Measurements from ENCODE around the gene PRPF31. TPM values are rescaled to one million over a fixed set of nuclear protein-coding genes. Genes with fewer than 3 reads are reported as not detected.
"Not testable (repeated sequence)": the region's sequence is repeated elsewhere in the genome, so short reads cannot be mapped to it uniquely, and the experiment has no call there.

The PRPF31 gene
- total RNA-seq, 2 experiments from 2014 or later = 123 to 124 TPM

- CTCF ChIA-PET = no interaction called here
- POLR2A ChIA-PET = no interaction called here
These were observed 40.9 kb downstream of the PRPF31 start for GRCh38 chr19:54156490-54156889.

GRCh38 chr19:54156953-54157352, 41.4 kb downstream of the PRPF31 start:
- ChIA-PET POLR2A (no interaction called here), CTCF (interaction anchor here (0.8 kb wide), 1 partner anchor 14 kb away, joined by 3 read pairs; no protein-coding TSS in a partner anchor)

GRCh38 chr19:54158812-54159351, 43.3 kb downstream of the PRPF31 start:
- POLR2A ChIA-PET = interaction anchor here (0.9 to 2.7 kb wide), 7 partner anchors 14 to 48 kb away, joined by 3 to 14 read pairs (median 4); partner anchors contain the start of genes CNOT3, MBOAT7 and RPS9
- CTCF ChIA-PET = interaction anchor here (0.6 to 2.5 kb wide), 6 partner anchors 8 to 71 kb away, joined by 3 to 9 read pairs (median 4); partner anchors contain the start of genes CNOT3, MBOAT7, PRPF31 and TFPT

GRCh38 chr19:54159352-54160181, 44.0 kb downstream of the PRPF31 start, which contains the start of gene LENG1:
LENG1 (minus strand) TSS chr19:54159721; CDS start chr19:54159695, 26 bp downstream.
- CTCF ChIA-PET = interaction anchor here (1.0 to 2.5 kb wide), 5 partner anchors 9 to 44 kb away, joined by 3 to 9 read pairs (median 5); partner anchors contain the start of genes CNOT3, MBOAT7, PRPF31 and TFPT

DNA sequence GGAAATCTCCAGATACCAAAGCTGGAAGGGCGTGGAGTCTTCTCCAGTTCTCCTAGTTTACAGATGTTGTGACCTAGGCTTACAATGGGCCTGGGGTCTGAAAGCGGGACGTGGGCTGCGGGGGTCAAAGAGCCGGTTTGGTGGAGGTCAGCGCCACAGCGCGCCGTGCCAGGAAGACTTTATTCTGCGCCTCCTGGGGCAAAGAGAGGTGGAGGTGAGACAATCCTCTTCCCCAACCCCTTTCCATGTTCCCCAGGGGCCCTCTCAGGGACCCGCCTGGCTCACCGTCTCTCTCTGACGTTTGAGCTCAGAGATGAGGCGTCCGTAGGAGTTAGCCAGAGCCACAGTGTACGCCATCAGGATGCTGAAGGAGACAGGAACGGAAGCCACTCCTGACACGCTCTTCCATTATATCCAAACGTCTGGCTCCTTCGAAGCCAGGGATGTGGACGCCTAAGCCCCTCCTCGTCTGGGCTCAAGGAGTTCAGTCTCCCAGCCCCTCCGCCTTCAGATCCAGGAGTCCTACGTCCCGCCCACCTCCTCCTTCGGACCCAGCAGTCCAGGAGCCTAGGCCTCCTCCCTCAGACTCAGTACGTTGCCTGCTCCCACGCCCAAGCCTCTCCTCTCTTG, 44.7 kb downstream of the PRPF31 start:
- POLR2A ChIA-PET = interaction anchor here (0.5 to 2.7 kb wide), 3 partner anchors 23 to 604 kb away, joined by 3 to 14 read pairs (median 4); partner anchors contain the start of genes CNOT3 and MBOAT7
- CTCF ChIA-PET = interaction anchor here (1.4 to 2.5 kb wide), 3 partner anchors 23 to 45 kb away, joined by 5 to 9 read pairs (median 7); partner anchors contain the start of genes CNOT3, MBOAT7, PRPF31 and TFPT

More at GRCh38 chr19:54159352-54160181, 44.0 kb downstream of the PRPF31 start, which contains the start of gene LENG1:
- POLR2A ChIA-PET = interaction anchor here (0.5 to 2.7 kb wide), 7 partner anchors 15 to 603 kb away, joined by 3 to 14 read pairs (median 4); partner anchors contain the start of genes CNOT3, MBOAT7 and RPS9

- POLR2A ChIA-PET = interaction anchor here (2.7 kb wide), 1 partner anchor 23 kb away, joined by 14 read pairs; the partner anchor contains the start of gene CNOT3
- CTCF ChIA-PET = interaction anchor here (0.7 kb wide), 1 partner anchor 72 kb away, joined by 3 read pairs; no protein-coding TSS in a partner anchor
These were observed 45.3 kb downstream of the PRPF31 start for GRCh38 chr19:54160854-54161253.

DNA sequence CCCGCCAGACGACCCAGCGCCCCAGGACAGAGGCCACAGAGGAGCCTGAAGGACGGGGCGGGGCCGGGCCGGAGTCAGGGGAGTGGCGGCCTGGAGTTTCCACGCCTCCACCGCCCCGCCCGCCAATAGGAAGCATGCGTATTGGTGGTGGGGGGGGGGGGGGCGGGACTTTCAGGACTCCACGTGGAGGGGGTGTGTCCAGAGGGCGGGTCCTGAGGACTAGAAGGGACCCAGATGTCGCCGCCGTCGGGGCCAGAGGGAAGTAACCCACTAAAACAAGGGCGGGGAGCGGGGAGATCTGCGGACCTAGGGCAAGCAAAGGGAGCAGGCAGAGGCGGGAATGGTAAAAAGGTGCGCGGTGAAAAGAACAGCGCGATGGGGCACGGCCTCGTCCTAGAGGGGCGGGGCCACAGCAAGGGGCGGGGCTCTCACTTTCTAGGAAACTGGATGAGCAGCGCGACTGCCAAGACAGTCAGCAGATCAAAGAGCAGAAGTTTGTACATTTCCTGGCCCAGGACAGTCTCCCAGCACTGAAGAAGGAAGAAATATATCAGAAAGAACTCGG, 46.8 kb downstream of the PRPF31 start:
- ChIA-PET CTCF (no interaction called here), POLR2A (no interaction called here)

DNA sequence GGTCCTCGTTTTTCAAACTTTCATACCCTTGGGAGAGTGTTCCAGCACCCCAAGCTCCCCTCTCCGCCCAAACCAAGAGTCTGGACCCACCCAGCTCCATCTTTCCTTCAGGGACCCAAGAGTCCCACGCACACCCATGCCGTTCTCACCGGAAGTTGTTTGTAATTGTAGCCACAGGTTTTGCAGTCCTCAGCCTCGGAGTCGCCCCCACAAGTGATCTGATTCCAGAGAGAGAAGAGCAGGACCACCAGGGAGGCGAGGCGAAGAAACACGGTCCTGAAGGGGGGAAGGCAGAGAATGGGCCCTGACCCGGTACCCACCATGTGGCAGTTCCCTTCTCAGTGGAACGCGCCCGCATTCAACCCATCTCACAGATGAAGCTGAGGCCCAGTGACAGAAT, 47.3 kb downstream of the PRPF31 start:
- CTCF ChIA-PET = no interaction called here
- POLR2A ChIA-PET = no interaction called here

DNA sequence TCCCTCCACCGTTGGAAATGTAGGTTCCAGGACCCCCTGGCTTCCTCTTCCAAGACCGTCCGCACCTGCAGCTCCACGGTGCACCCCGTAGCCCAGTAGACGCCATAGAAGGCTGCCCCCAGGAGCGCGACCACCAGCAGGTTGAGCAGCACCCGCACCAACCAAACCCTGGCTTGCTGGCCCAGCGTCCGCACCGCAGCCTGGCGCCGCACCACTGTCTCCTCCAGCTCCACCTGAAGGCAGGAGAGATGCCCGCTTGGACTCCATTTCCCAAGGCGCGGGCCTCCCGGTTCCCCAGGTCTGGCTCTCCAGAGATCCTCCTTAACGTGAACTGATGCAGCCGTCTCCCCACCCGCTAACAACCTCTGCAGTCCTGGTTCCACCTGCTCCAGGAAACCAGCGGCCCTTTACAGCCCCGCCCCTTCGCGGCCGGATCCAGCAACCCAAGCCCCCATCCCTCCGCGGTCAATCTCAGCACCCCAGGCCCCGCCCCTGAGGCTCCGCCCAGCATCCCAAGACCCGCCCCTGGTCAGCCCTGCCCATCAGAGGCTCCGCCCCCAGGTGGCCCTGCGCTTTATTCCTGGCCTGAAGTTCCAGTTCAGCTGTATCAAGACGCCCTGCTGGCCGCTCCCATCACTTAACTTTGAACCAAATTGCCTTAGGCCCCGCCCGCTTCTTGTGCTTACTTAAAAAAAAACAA, 49.0 kb downstream of the PRPF31 start:
- ChIA-PET CTCF (interaction anchor here (0.7 to 1.2 kb wide), 2 partner anchors 27 to 116 kb away, joined by 3 read pairs; partner anchors contain the start of gene CNOT3), POLR2A (no interaction called here)

DNA sequence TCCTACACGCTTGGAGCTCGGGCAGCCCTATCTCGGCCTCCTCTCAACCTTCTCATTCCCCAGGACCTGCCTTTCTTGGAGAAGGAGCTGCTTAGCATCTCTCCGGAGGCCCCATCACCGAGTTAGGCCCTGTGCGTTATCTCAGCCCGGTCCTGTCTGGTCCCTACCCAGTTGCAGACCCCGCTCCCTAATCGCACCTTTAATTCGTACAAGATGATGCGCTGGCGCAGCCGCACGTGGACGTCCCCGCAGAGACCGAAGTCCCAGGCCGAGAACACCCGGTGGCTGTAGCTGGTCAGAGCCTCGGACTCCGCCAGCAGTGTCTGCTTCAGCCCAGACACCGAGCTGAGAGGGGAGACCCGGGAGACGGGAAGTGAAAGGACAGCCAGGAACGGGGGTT, 49.7 kb downstream of the PRPF31 start:
- CTCF ChIA-PET = interaction anchor here (0.7 to 1.2 kb wide), 2 partner anchors 28 to 115 kb away, joined by 3 read pairs; partner anchors contain the start of gene CNOT3

GRCh38 chr19:54168174-54168917, 52.8 kb downstream of the PRPF31 start:
- ChIA-PET CTCF (interaction anchor here (0.7 to 2.0 kb wide), 7 partner anchors 15 to 98 kb away, joined by 3 to 5 read pairs (median 3); partner anchors contain the start of genes CNOT3 and MBOAT7), POLR2A (no interaction called here)

More for the DNA sequence above, 49.7 kb downstream of the PRPF31 start:
- POLR2A ChIA-PET = no interaction called here

- ChIA-PET CTCF (interaction anchor here (0.7 to 2.0 kb wide), 3 partner anchors 19 to 97 kb away, joined by 3 to 6 read pairs (median 4); no protein-coding TSS in a partner anchor), POLR2A (no interaction called here)
These were observed 53.7 kb downstream of the PRPF31 start for GRCh38 chr19:54169149-54169740.

DNA sequence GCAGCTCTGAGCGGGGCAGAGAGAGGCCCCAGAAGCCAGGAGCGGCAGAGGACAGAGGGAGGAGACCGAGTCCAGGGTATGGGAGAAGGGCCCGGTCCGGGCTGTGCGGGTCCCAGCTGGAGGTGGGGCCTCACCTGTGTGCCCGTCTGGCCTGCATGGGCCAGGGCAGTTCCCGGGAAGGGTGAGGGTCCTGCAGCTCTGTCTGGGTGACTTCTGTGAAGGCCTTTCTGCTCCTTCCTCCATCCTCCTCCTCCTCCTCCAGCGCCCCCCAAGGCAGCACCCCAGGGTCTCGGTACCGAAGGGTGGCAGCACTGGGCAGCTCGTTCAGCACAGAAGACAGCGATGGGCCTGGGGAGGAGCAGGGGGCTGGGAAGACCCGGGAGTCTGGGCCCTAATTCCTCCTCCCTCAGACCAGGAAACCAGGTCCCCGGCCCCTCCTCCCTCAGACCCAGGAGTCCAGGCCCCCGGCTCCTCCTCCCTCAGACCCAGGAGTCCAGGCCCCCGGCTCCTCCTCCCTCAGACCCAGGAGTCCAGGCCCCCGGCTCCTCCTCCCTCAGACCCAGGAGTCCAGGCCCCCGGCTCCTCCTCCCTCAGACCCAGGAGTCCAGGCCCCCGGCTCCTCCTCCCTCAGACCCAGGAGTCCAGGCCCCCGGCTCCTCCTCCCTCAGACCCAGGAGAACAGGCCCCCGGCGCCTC, 56.3 kb downstream of the PRPF31 start:
- CTCF ChIA-PET = interaction anchor here (1.2 kb wide), 1 partner anchor 59 kb away, joined by 3 read pairs; no protein-coding TSS in a partner anchor
- POLR2A ChIA-PET = not testable (repeated sequence)

DNA sequence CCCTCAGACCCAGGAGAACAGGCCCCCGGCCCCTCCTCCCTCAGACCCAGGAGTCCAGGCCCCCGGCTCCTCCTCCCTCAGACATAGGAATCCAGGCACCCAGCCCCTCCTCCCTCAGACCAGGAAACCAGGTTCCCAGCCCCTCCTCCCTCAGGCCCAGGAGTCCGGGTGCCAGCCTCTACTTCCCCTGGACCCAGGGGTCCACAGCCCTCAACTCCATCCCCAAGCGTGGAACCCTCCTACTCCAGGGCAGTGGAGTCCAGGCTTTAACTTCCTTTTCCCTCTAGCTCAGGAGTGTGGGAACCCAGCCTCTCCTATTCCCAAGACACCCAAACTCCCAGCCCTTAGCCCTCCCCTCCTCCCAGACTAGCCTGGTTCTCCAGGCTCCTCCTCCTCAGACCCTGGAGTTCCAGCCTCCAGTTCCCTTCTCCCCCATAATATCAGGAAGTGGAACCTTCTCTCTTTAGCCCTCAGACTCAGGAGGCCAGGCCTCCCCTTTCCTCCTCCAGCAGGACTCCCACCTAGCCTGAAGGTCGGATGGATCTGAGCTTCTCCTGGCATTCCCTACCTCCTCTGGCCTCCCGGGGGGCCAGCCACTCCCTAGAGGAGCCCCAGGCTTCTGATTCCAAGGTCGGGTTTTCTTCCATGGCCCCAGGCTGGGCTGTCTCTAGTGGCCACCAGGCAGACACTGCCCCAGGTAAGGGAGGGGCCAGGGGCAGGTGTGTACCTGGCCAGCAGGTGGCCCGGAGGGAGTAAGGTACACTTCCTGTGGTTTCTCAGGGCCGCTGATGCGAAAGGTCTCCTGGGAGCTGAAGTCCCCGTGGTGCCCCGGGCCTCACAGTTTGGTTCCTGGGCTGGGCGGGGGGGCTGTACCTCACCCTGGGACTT, 57.2 kb downstream of the PRPF31 start, which contains the start of gene TMC4:
TSS of gene TMC4 (minus strand) at position 690 of the 888 bp plus-strand sequence. CDS start at position 647, 43 bp downstream.
- ChIA-PET CTCF (interaction anchor here (0.6 to 1.4 kb wide), 2 partner anchors 12 to 16 kb away, joined by 5 to 6 read pairs; partner anchors contain the start of gene MBOAT7), POLR2A (interaction anchor here (0.6 to 1.2 kb wide), 3 partner anchors 18 to 38 kb away, joined by 3 to 6 read pairs (median 6); partner anchors contain the start of gene TSEN34)

GRCh38 chr19:54173359-54173699, 57.8 kb downstream of the PRPF31 start:
- ChIA-PET POLR2A (interaction anchor here (0.6 to 1.2 kb wide), 3 partner anchors 18 to 37 kb away, joined by 3 to 6 read pairs (median 6); partner anchors contain the start of gene TSEN34), CTCF (interaction anchor here (1.4 kb wide), 1 partner anchor 16 kb away, joined by 5 read pairs; the partner anchor contains the start of gene MBOAT7)
